ENCODE results near the gene RBM39. TPM values are rescaled to one million over a fixed set of nuclear protein-coding genes. Genes with fewer than 3 reads are reported as not detected.
A peak's percentile ranks its signal among the peaks of the same experiment; 100 is the strongest.
"Not testable (repeated sequence)": the region's sequence is repeated elsewhere in the genome, so short reads cannot be mapped to it uniquely, and the experiment has no call there.

Gene RBM39
- total and polyA plus RNA-seq, 11 donors: 72.6 to 165 (median 112) TPM

GRCh38 chr20:35762461-35762860 is 20.4 kb upstream of the RBM39 start:
- WGBS, 4 donors: 77 to 84% (median 80%) methylated on average over 3 of the region's 3 CpGs
- Histone ChIP-seq H3K4me3 (no peak overlapping the region), H3K27me3 (no peaks in the 10 kb centered on the region), H3K4me1 (peaks cover 0 to 8% (median 2%) of the 10 kb centered on the region in 12 donors), H3K27ac (no peak overlapping the region), H3K36me3 (no peaks in the 10 kb centered on the region), H3K9me3 (no peaks in the 10 kb centered on the region)
- no peak for ATAC-seq
- TF ChIP-seq POLR2A (IDR thresholded peaks at IDR 0.05) (no peak), CTCF (IDR thresholded peaks at IDR 0.05) (no peak)
- intact Hi-C loops (cut with DNase I): no loop called here
- no peak for DNase-seq

DNA sequence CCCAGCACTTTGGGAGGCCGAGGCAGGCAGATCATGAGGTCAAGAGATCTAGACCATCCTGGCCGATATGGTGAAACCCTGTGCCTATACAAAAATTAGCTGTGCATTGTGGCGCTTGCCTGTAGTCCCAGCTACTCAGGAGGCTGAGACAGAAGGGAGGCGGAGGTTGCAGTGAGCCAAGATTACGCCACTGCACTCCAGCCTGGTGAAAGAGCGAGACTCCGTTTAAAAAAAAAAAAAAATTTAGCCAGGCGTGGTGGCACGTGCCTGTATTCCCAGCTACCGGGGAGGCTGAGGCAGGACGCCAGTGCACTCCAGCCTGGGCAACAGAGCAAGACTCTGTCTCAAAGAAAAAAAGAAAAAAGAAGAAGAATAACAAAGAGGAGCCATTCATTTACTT is 19.5 kb upstream of the RBM39 start:
- ATAC-seq; H3K4me1 ChIP-seq; H3K27me3 ChIP-seq; H3K36me3 ChIP-seq; H3K4me3 ChIP-seq; DNase-seq; H3K9me3 ChIP-seq; intact Hi-C loops (cut with DNase I); H3K27ac ChIP-seq: not testable (repeated sequence)
- WGBS, 4 donors: 94 to 97% (median 96%) methylated on average over 11 of the region's 11 CpGs

DNA sequence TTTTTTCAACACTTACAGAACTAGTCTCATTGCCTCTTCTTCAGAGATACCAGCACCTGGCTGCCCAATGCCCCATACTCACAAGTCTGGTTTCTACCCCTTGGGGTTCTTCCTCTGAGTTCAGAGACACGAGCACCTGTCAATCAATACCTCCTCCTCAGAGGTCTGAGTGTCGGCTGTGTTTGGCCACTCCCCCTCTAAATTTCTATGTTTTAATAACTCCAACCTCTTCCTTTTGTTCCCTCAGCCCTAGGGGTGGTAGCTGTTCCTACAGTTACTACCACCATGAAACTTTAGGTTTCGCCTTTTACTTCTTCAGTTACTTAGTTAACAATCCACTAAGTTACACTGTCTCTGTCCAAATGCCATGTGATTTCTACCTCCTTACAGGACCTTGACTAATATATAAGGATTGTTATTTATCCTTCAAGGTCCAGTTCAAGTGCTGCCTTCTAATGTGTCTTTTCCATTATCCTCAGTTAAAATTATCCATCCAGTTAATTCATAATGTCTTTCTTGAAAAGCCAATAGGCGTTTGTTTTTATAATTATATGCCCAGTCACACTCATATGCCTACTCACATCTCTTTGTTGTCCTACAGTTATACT is 15.1 kb upstream of the RBM39 start:
- WGBS, 4 donors: 77 to 82% (median 79%) methylated on average over 4 of the region's 4 CpGs
- Histone ChIP-seq H3K27ac (no peak overlapping the region), H3K4me3 (no peak overlapping the region), H3K27me3 (no peaks in the 10 kb centered on the region), H3K4me1 (no peaks in the 10 kb centered on the region), H3K36me3 (no peaks in the 10 kb centered on the region), H3K9me3 (no peaks in the 10 kb centered on the region)
- intact Hi-C loops (cut with DNase I): no loop called here
- ATAC-seq: no peak
- DNase-seq: no peak
- TF ChIP-seq POLR2A (IDR thresholded peaks at IDR 0.05) (no peak), CTCF (IDR thresholded peaks at IDR 0.05) (no peak)

DNA sequence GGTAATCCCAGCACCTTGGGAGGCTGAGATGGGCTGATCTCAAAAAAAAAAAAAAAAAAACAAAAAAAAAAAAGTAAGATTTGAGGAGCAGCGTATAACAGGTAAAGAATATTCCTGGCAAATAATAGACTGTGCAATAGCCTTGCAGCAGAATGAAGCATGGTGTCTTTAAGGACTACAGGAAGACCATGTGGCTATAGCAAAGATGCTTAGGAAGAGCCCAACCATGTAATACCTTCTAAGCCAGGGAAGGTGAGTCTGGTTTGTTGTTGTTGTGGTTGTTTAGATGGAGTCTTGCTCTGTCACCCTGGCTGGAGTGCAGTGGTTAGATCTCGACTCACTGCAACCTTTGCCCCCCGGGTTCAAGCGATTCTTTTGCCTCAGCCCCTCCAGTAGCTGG is 14.3 kb upstream of the RBM39 start:
- DNase-seq (no peak), ATAC-seq (no peak)
- Histone ChIP-seq H3K4me3 (no peak overlapping the region), H3K27ac (no peak overlapping the region), H3K9me3 (no peaks in the 10 kb centered on the region), H3K36me3 (no peaks in the 10 kb centered on the region), H3K27me3 (no peaks in the 10 kb centered on the region), H3K4me1 (no peaks in the 10 kb centered on the region)
- 90 to 98% (median 97%) methylated on average over 4 of the region's 4 CpGs for WGBS, 4 donors
- TF ChIP-seq CTCF (IDR thresholded peaks at IDR 0.05): no peak
- no peak for TF ChIP-seq POLR2A (IDR thresholded peaks at IDR 0.05)
- intact Hi-C loops (cut with DNase I): no loop called here

DNA sequence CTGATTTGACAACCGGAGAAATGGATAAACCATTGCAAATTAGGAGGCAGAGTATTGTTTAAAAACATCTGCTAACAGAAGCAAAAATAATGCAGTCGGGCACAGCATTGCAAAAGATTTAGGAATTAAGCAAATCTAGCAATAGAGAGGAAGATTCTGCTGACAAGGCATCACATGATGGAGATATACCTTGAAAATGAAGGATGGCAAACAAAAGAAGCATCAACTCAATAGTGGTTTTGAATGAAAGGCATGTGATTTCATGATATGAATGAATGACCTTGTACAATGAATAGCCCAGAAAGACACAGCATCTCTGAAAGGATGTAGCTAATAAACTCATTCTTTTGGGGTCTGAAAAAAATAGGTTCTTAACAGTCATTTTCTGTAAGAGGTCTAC is 8.6 kb upstream of the RBM39 start:
- H3K4me1 ChIP-seq: no peaks in the 10 kb centered on the region
- H3K27me3 ChIP-seq: no peaks in the 10 kb centered on the region
- no peaks in the 10 kb centered on the region for H3K36me3 ChIP-seq
- 87 to 93% (median 92%) methylated on average over 2 of the region's 2 CpGs for WGBS, 4 donors
- no peak for ATAC-seq
- no peak overlapping the region for H3K27ac ChIP-seq
- TF ChIP-seq CTCF (IDR thresholded peaks at IDR 0.05): no peak
- TF ChIP-seq POLR2A (IDR thresholded peaks at IDR 0.05): no peak
- H3K4me3 ChIP-seq: no peak overlapping the region
- intact Hi-C loops (cut with DNase I): no loop called here
- DNase-seq: no peak
- H3K9me3 ChIP-seq: no peaks in the 10 kb centered on the region

- peak overlapping the region in 11 of 12 donors; percentile 57 to 100 (median 98) for H3K27ac ChIP-seq
- not testable (repeated sequence) for DNase-seq, H3K27me3 ChIP-seq, ATAC-seq, H3K9me3 ChIP-seq
- peaks cover 0 to 34% (median 18%) of the 10 kb centered on the region in 12 donors for H3K4me1 ChIP-seq
- intact Hi-C loops (cut with DNase I): loop anchor here in 4 of 10 donors (5.0 to 10.0 kb wide), 4 partner anchors 47 to 143 kb away; partner anchors contain the start of genes NFS1 (in 1 of the 4), ROMO1 (in 1 of the 4) and SPAG4 (in 1 of the 4)
- peak overlapping the region in 1 of 12 donors; percentile 75 for H3K4me3 ChIP-seq
- peaks cover 0 to 14% (median 12%) of the 10 kb centered on the region in 9 donors for H3K36me3 ChIP-seq
- WGBS, 4 donors: 93 to 98% (median 96%) methylated on average over 3 of the region's 3 CpGs
These were observed 2.4 kb upstream of the RBM39 start for GRCh38 chr20:35744492-35744841.
